ENCODE results near the gene NPM3. TPM values are rescaled to one million over a fixed set of nuclear protein-coding genes. Genes with fewer than 3 reads are reported as not detected.

The NPM3 gene
- total RNA-seq, 2 experiments from 2014 or later, result 15.5 to 15.8 TPM

DNA sequence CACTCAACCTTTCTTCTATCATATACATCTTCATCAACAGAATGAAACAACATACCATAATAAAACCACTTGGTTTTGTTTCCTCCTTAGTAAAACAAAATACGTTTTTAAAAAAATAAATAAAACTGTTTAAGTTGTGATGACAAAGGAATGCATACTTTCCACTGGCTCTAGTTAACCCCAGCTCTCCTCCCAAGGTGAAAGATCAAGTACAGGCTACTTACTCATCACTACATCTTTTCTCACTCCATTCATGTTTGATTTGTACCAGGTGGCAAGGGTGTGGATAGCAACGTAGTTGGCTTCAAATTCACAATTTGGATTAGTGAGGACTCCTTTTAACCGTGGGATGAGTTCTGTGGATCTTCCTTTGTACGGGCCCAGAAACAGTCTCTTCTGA, 20.3 kb upstream of the NPM3 start:
- Histone ChIP-seq H3K4me3 (ENCODE audit: low read length) (no peak overlapping the region), H3K9me3 (ENCODE audit: control insufficient read depth in 1 of 2, insufficient read depth in 1 of 2, low read length in 2 of 2) (no peaks in the 10 kb centered on the region), H3K36me3 (ENCODE audit: insufficient read depth, low read length) (peaks cover 90% of the 10 kb centered on the region), H3K27me3 (ENCODE audit: control insufficient read depth in 1 of 2, insufficient read depth in 2 of 2, low read length in 2 of 2) (no peaks in the 10 kb centered on the region), H3K27ac (ENCODE audit: low read depth in 1 of 2, low read length in 2 of 2) (no peak overlapping the region), H3K4me1 (ENCODE audit: insufficient read depth, low read length) (no peaks in the 10 kb centered on the region)
- intact Hi-C loops (cut with DNase I, micrococcal nuclease), result no loop called here
- ChIA-PET POLR2A (interaction anchor here (0.7 to 2.5 kb wide), 2 partner anchors 15 to 330 kb away, joined by 3 to 8 read pairs; partner anchors contain the start of gene OGA), CTCF (interaction anchor here (0.6 kb wide), 1 partner anchor 19 kb away, joined by 3 read pairs; no protein-coding TSS in a partner anchor)
- no peak for ATAC-seq (ENCODE audit: poor library complexity)
- Mint-ChIP-seq H3K9me3 (no peaks in the 10 kb centered on the region), H3K27ac (peak overlapping the region; percentile 61), H3K27me3 (no peaks in the 10 kb centered on the region), H3K4me3 (no peak overlapping the region), H3K4me1 (ENCODE audit: low read depth) (peaks cover 43% of the 10 kb centered on the region), H3K36me3 (ENCODE audit: low read depth) (peaks cover 83% of the 10 kb centered on the region)
- TF ChIP-seq, protein P1, sequence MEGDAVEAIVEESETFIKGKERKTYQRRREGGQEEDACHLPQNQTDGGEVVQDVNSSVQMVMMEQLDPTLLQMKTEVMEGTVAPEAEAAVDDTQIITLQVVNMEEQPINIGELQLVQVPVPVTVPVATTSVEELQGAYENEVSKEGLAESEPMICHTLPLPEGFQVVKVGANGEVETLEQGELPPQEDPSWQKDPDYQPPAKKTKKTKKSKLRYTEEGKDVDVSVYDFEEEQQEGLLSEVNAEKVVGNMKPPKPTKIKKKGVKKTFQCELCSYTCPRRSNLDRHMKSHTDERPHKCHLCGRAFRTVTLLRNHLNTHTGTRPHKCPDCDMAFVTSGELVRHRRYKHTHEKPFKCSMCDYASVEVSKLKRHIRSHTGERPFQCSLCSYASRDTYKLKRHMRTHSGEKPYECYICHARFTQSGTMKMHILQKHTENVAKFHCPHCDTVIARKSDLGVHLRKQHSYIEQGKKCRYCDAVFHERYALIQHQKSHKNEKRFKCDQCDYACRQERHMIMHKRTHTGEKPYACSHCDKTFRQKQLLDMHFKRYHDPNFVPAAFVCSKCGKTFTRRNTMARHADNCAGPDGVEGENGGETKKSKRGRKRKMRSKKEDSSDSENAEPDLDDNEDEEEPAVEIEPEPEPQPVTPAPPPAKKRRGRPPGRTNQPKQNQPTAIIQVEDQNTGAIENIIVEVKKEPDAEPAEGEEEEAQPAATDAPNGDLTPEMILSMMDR (IDR thresholded peaks at IDR 0.05), result no peak
- DNase-seq, result no peak

DNA sequence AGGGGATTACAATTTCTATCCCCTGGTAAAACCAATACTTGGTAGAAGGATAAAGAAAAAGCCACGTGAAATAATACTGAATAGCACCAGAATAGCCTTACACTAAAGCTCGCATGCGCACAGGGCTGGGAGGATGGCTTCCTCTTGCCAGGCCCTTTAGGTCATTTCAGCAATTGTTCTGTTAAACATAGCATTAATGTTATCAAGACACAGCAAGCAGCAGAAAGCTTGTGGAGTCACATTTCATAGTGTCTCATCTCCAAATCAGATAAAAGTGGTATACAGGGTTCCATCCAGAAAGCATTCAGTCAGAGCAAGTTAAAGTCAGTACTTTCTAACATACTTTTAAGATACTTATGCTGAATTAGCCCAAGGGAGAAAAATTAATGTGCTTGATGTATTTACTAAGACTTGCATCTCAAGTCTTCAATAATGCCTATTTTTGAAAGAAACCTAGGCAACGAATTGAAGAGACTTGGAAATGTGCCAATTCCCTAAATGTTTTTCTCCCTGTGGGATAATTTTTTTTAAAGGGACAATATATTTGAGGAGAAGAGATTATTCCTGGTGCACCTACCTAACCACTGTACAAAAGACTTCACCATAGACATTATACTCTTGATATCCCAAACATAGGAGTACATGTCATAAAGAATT, 14.3 kb upstream of the NPM3 start:
- peaks cover 98% of the 10 kb centered on the region for H3K36me3 Mint-ChIP-seq (ENCODE audit: low read depth)
- no peaks in the 10 kb centered on the region for H3K27me3 Mint-ChIP-seq
- peak overlapping the region; percentile 10 for H3K27ac Mint-ChIP-seq

DNA sequence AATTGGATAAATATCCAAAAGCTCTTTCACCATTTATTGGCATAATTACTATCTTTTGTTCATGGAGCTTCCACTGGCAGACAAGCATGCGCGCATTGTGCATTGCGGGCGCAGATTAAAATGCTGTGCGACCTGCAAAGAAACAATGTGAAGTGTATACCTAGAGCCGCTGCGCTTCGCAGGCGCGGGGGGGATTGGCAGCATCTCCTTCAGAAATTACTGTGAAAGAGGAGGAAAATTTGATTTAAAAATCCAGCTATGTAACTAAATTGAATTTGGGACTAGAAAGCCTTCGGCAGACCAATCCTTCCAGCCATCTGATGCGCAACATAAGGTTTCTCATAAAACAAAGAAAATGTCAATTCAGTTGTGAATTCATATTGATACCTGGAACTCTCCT, 10.3 kb upstream of the NPM3 start:
- Histone ChIP-seq H3K27me3 (ENCODE audit: control insufficient read depth in 1 of 2, insufficient read depth in 2 of 2, low read length in 2 of 2) (no peaks in the 10 kb centered on the region), H3K27ac (ENCODE audit: low read depth in 1 of 2, low read length in 2 of 2) (no peak overlapping the region), H3K4me3 (ENCODE audit: low read length) (no peak overlapping the region), H3K9me3 (ENCODE audit: control insufficient read depth in 1 of 2, insufficient read depth in 1 of 2, low read length in 2 of 2) (no peaks in the 10 kb centered on the region), H3K4me1 (ENCODE audit: insufficient read depth, low read length) (no peaks in the 10 kb centered on the region), H3K36me3 (ENCODE audit: insufficient read depth, low read length) (peaks cover 92% of the 10 kb centered on the region)
- intact Hi-C loops (cut with DNase I, micrococcal nuclease), result no loop called here
- Mint-ChIP-seq H3K27me3 (no peaks in the 10 kb centered on the region), H3K4me3 (no peak overlapping the region), H3K27ac (no peak overlapping the region), H3K36me3 (ENCODE audit: low read depth) (peaks cover 91% of the 10 kb centered on the region), H3K4me1 (ENCODE audit: low read depth) (peaks cover 26% of the 10 kb centered on the region), H3K9me3 (no peaks in the 10 kb centered on the region)
- POLR2A ChIA-PET, result no interaction called here
- no peak for ATAC-seq (ENCODE audit: poor library complexity)
- no peak for DNase-seq
- TF ChIP-seq, protein P1 (IDR thresholded peaks at IDR 0.05), result no peak
- CTCF ChIA-PET, result no interaction called here

More for the DNA sequence above, 14.3 kb upstream of the NPM3 start:
- DNase-seq, result no peak
- Mint-ChIP-seq H3K9me3 (no peaks in the 10 kb centered on the region), H3K4me1 (ENCODE audit: low read depth) (peaks cover 52% of the 10 kb centered on the region), H3K4me3 (no peak overlapping the region)
- no peak overlapping the region for H3K4me3 ChIP-seq (ENCODE audit: low read length)
- TF ChIP-seq, protein P1 (IDR thresholded peaks at IDR 0.05), result no peak
- H3K9me3 ChIP-seq (ENCODE audit: control insufficient read depth in 1 of 2, insufficient read depth in 1 of 2, low read length in 2 of 2), result no peaks in the 10 kb centered on the region
- no peak for ATAC-seq (ENCODE audit: poor library complexity)
- H3K36me3 ChIP-seq (ENCODE audit: insufficient read depth, low read length), result peaks cover 96% of the 10 kb centered on the region
- intact Hi-C loops (cut with DNase I, micrococcal nuclease), result no loop called here
- H3K4me1 ChIP-seq (ENCODE audit: insufficient read depth, low read length), result no peaks in the 10 kb centered on the region
- ChIA-PET POLR2A (interaction anchor here (1.8 to 3.8 kb wide), 3 partner anchors 13 to 21 kb away, joined by 4 to 20 read pairs (median 11); partner anchors contain the start of genes NPM3 and OGA), CTCF (interaction anchor here (2.4 kb wide), 1 partner anchor 16 kb away, joined by 7 read pairs; no protein-coding TSS in a partner anchor)
- H3K27ac ChIP-seq (ENCODE audit: low read depth in 1 of 2, low read length in 2 of 2), result no peak overlapping the region
- H3K27me3 ChIP-seq (ENCODE audit: control insufficient read depth in 1 of 2, insufficient read depth in 2 of 2, low read length in 2 of 2), result no peaks in the 10 kb centered on the region
